WTC11 (cell line): Measurements from ENCODE around the gene CC2D1A. TPM values are rescaled to one million over a fixed set of nuclear protein-coding genes. Genes with fewer than 3 reads are reported as not detected.

Experiments
- ATAC-seq: fragments of 200-7000 bp; cut with Tn5 transposase; 2 replicates; pipeline ENCODE4 v1.10.0; 2021; ENCODE audit warnings: mild to moderate bottlenecking, moderate library complexity
- CTCF ChIA-PET: fragments of 300-600 bp; sonication (Branson Sonifier 250); formaldehyde crosslinking; loops from one replicate; lab custom pipeline; 2021; ENCODE audit warnings: antibody characterized with exemption; lab: Charles Lee
- POLR2A ChIA-PET: fragments of 350-600 bp; sonication (Branson Sonifier 250); formaldehyde crosslinking; loops from one replicate; lab custom pipeline; 2021; ENCODE audit warnings: antibody characterized with exemption; lab: Charles Lee
- DNase-seq: peaks from one replicate; pipeline ENCODE4 v3.0.0; 2021; ENCODE audit warnings: low spot score
- H3K27ac Mint-ChIP-seq: 2 replicates; pipeline ENCODE4 v1.8.0; 2021; ENCODE audit warnings: mixed read lengths
- H3K27me3 Mint-ChIP-seq: 2 replicates; pipeline ENCODE4 v1.8.0; 2021; ENCODE audit warnings: low read depth, mild to moderate bottlenecking, moderate library complexity, mixed read lengths
- H3K36me3 Mint-ChIP-seq: 2 replicates; pipeline ENCODE4 v1.8.0; 2021; ENCODE audit warnings: mixed read lengths
- H3K4me1 Mint-ChIP-seq: 2 replicates; pipeline ENCODE4 v1.8.0; 2022; ENCODE audit warnings: mixed read lengths
- H3K4me3 Mint-ChIP-seq: 2 replicates; pipeline ENCODE4 v1.8.0; 2021; ENCODE audit warnings: mild to moderate bottlenecking, moderate library complexity, mixed read lengths
- H3K9me3 Mint-ChIP-seq: 2 replicates; pipeline ENCODE4 v1.8.0; 2021; ENCODE audit warnings: mixed read lengths
- ELF4 ChIP-seq: sonication (generic); formaldehyde crosslinking; IDR thresholded peaks from 2 replicates; pipeline ENCODE4 v1.8.1; 2022; ENCODE audit warnings: low read depth, mild to moderate bottlenecking, moderate library complexity, missing genetic modification reagents
- HMGXB4 ChIP-seq: sonication (generic); formaldehyde crosslinking; IDR thresholded peaks from 2 replicates; pipeline ENCODE4 v1.8.1; 2023; ENCODE audit warnings: mild to moderate bottlenecking, moderate library complexity, missing genetic modification reagents
- MXD4 ChIP-seq: fragments of 250-450 bp; sonication (Bioruptor Pico); IDR thresholded peaks from 2 replicates; pipeline ENCODE4 v1.8.0; 2021; ENCODE audit warnings: mild to moderate bottlenecking, moderate library complexity, borderline replicate concordance
- NFATC4 ChIP-seq: fragments of 250-450 bp; sonication (Bioruptor Pico); IDR thresholded peaks from 2 replicates; pipeline ENCODE4 v1.9.0; 2021; ENCODE audit warnings: mild to moderate bottlenecking
- NFE2L1 ChIP-seq: sonication (generic); formaldehyde crosslinking; IDR thresholded peaks from 2 replicates; pipeline ENCODE4 v1.8.1; 2023; ENCODE audit warnings: missing genetic modification reagents
- NR3C1 ChIP-seq: sonication (generic); formaldehyde crosslinking; conservative IDR thresholded peaks from 2 replicates; pipeline ENCODE4 v1.8.1; 2023; ENCODE audit warnings: low read depth, mild to moderate bottlenecking, missing genetic modification reagents
- RELA ChIP-seq: sonication (generic); formaldehyde crosslinking; IDR thresholded peaks from 2 replicates; pipeline ENCODE4 v1.8.1; 2022; ENCODE audit warnings: missing genetic modification reagents, mild to moderate bottlenecking, borderline replicate concordance
- SP1 ChIP-seq: sonication (generic); formaldehyde crosslinking; conservative IDR thresholded peaks from 2 replicates; pipeline ENCODE4 v1.8.1; 2022; ENCODE audit warnings: missing genetic modification reagents
- ZBTB21 ChIP-seq: sonication (generic); formaldehyde crosslinking; IDR thresholded peaks from 2 replicates; pipeline ENCODE4 v1.8.1; 2023; ENCODE audit warnings: mild to moderate bottlenecking, missing genetic modification reagents, borderline replicate concordance
- ZNF317 ChIP-seq: sonication (generic); formaldehyde crosslinking; IDR thresholded peaks from 2 replicates; pipeline ENCODE4 v1.8.1; 2023; ENCODE audit warnings: low read depth, mild to moderate bottlenecking, moderate library complexity, missing genetic modification reagents, borderline replicate concordance
- ZNF532 ChIP-seq: fragments of 250-450 bp; sonication (Bioruptor Pico); IDR thresholded peaks from 2 replicates; pipeline ENCODE4 v1.9.0; 2021; ENCODE audit warnings: mild to moderate bottlenecking, borderline replicate concordance
- total RNA-seq: library from RNA; stranded (reverse); gene quantifications from 3 replicates; pipeline ENCODE4 v1.2.3, GENCODE V29; 2021

The CC2D1A gene
- total RNA-seq, 1 experiment from 2014 or later: 44.2 TPM

DNA sequence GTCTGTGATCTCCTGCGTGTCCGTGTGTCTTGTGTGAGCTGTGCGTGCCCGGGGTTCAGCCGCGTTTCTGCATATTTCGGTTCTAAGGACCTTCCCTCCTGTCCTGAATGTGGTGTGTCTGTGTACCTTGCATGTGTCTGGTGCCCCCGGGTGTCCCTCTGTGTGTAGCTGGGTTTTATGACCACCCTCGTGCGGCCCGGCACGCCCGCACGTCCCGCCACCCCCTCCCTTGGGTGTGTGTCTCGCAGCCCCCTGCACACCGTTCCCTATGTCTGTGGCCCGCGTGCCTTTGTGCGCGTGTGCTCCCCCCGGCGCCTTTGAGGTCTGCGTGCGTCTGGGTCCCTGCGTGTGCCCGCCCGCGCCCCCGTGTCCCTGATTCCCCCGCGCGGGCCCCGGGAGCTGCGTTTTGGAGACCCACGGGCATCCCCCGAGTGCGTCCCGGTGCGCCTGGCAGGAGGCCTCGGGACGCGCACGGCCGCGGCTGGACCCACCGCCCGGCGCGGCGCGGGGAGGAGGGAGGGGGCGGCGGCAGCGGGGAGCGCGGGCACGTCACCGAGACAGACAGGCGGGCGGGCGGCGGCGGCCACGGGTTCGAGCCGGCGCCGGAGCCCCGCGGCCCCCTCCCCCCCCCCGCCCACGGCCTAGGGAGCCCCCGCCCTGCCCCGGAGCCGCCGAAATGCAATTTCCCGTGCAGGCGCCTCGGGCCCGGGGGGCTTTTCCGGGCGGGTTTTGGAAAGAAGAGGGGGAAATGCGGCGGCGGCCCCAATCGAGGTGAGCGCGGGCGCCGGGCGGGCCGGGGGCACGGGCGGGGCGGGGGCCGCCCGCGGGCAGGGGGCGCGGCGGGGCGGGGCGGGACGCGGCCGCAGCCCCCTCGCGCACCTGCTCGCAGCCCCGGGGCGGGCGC is 41.1 kb upstream of the CC2D1A start:
- Mint-ChIP-seq H3K9me3 (no peaks in the 10 kb centered on the region), H3K4me1 (peaks cover 13% of the 10 kb centered on the region), H3K4me3 (peak overlapping the region; percentile 67), H3K27me3 (peaks cover 72% of the 10 kb centered on the region), H3K36me3 (no peaks in the 10 kb centered on the region), H3K27ac (no peak overlapping the region)
- DNase-seq (no peak), ATAC-seq (no peak)
- CTCF ChIA-PET: interaction anchor here (0.6 to 7.4 kb wide), 9 partner anchors 13 to 617 kb away, joined by 3 to 80 read pairs (median 4); partner anchors contain the start of gene C19orf53
- POLR2A ChIA-PET: interaction anchor here (0.6 to 1.6 kb wide), 2 partner anchors 17 to 97 kb away, joined by 4 to 5 read pairs; no protein-coding TSS in a partner anchor
- TF ChIP-seq MXD4: no peak
- 0 out of 2 replicates have a peak, but pooled peaks have one; percentile 49 for TF ChIP-seq RELA (CRISPR knock-in tag)
- no peak for TF ChIP-seq ZNF317 (CRISPR knock-in tag)
- TF ChIP-seq SP1 (CRISPR knock-in tag): no peak
- TF ChIP-seq NFE2L1 (CRISPR knock-in tag): no peak
- TF ChIP-seq, all 79 proteins: peak for 1

DNA sequence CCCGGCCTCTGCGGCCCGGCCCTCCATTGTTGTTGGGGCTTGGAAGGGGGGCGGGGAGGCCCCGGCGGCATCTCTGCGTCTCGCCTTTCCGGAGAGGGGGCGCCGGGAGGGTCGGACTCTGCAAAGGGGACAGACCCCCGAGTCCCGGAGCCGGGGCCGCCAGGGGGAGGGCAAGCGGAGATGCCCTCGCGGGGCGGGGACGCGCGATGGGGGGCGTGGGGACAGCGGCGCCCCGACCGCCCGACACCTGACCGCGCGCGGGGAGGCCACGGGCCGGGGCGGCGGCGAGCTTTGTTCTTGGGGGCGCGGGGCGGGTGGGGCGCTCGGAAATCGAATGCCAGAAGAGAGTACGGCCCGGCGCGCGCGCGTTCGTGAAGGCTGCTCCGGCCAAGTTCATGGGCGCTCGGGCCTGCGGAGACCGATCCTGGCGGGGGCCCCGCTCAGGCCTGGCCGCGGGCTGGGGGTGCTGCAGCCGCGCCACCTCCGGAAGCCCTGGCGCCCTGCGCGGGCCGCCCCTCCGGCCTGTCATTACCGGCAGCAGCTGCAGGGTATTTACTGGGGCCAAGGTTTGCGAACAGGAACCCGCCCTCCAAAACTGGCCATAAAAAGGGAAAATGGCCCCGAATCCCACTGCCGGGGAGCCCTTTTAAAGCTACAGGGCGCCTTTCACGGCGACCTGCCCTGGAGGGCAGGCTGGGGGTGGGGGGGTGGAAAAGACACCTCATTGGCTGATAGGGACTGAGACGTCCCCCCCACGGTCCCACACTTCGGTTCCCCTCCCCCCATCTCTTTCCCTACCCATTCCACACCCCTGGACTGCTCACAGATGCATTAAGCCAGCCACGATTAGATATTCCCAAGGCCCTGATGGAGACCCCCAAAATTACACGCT is 40.2 kb upstream of the CC2D1A start:
- H3K27ac Mint-ChIP-seq: no peak overlapping the region
- peak overlapping the region; percentile 71 for H3K4me3 Mint-ChIP-seq
- ChIA-PET CTCF (interaction anchor here (0.6 kb wide), 4 partner anchors 48 to 217 kb away, joined by 3 to 5 read pairs (median 4); no protein-coding TSS in a partner anchor), POLR2A (interaction anchor here (0.6 kb wide), 1 partner anchor 96 kb away, joined by 5 read pairs; no protein-coding TSS in a partner anchor)
- ATAC-seq (no peak), DNase-seq (no peak)
- no peaks in the 10 kb centered on the region for H3K9me3 Mint-ChIP-seq
- H3K4me1 Mint-ChIP-seq: peaks cover 13% of the 10 kb centered on the region
- TF ChIP-seq HMGXB4 (CRISPR knock-in tag) (0 out of 2 replicates have a peak, but pooled peaks have one; percentile 22), NFATC4 (CRISPR knock-in tag) (no peak)
- peaks cover 81% of the 10 kb centered on the region for H3K27me3 Mint-ChIP-seq
- H3K36me3 Mint-ChIP-seq: no peaks in the 10 kb centered on the region

DNA sequence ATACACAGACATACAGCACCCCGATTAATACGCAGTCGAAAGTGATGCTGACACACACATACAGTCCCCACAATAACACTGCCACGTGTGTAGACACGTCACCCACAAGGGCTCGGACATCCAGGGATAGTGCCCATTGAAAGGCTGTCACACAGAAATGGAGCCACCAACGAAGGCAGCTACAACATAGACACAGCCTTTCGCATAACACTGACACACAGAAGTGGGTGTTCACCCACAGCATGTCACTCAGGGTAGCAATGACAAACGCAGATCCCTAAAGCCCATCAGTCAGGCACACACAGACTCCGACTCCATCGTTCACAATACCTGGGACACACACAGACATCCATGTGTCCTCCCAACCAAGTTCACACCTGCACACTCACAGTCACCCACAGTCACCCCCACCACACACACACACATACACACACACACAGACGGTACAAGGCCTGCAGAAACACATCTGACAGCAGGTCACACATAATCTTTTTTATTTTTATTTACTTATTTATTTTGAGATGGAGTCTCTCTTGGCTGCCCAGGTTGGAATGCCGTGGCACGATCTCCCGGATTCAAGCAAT is 39.4 kb upstream of the CC2D1A start:
- Mint-ChIP-seq H3K9me3 (no peaks in the 10 kb centered on the region), H3K27ac (no peak overlapping the region), H3K4me1 (peaks cover 11% of the 10 kb centered on the region), H3K4me3 (peak overlapping the region; percentile 71), H3K36me3 (no peaks in the 10 kb centered on the region), H3K27me3 (peaks cover 86% of the 10 kb centered on the region)
- ATAC-seq (no peak), DNase-seq (no peak)
- ChIA-PET POLR2A (no interaction called here), CTCF (no interaction called here)
- TF ChIP-seq ELF4 (CRISPR knock-in tag): no peak
- TF ChIP-seq NR3C1 (CRISPR knock-in tag): no peak
- no peak for TF ChIP-seq ZBTB21
- TF ChIP-seq ZNF532 (CRISPR knock-in tag): no peak
